HepG2 (cell line): ENCODE measurements around the gene CHCHD1.
"Not testable (repeated sequence)": the region's sequence is repeated elsewhere in the genome, so short reads cannot be mapped to it uniquely, and the experiment has no call there.

Source experiments
- CTCF ChIP-seq: sonication (generic); formaldehyde crosslinking; IDR thresholded peaks from 2 replicates; pipeline ENCODE4 v1.5.0; 2020; ENCODE audit warnings: mild to moderate bottlenecking, missing genetic modification reagents, moderate library complexity
- EZH2 ChIP-seq: conservative IDR thresholded peaks from 2 replicates; pipeline ENCODE4 v1.6.1; 2012; ENCODE audit warnings: mild to moderate bottlenecking, low read depth, low read length, moderate library complexity
- FOXM1 ChIP-seq: sonication (generic); formaldehyde crosslinking; IDR thresholded peaks from 2 replicates; pipeline ENCODE4 v1.5.0; 2020; ENCODE audit warnings: missing genetic modification reagents
- MAZ ChIP-seq, 2 experiments: sonication (generic) in 1 of 2; formaldehyde crosslinking in 1 of 2; IDR thresholded peaks; 2 replicates each; pipeline versions ENCODE4 v1.5.0 to v1.6.1; 2012 to 2020; ENCODE audit warnings: low read depth in 2 of 2, mild to moderate bottlenecking in 2 of 2, borderline replicate concordance in 1 of 2, improper control_type of control experiment in 1 of 2, low read length in 1 of 2, missing genetic modification reagents in 1 of 2, moderate library complexity in 1 of 2
- RAD21 ChIP-seq: fragments of 450-650 bp; formaldehyde crosslinking; IDR thresholded peaks from 2 replicates; pipeline ENCODE4 v1.5.0; 2020; ENCODE audit warnings: mild to moderate bottlenecking
- SRY ChIP-seq: sonication (generic); formaldehyde crosslinking; IDR thresholded peaks from 2 replicates; pipeline ENCODE4 v1.8.0; 2022; ENCODE audit warnings: mild to moderate bottlenecking, missing genetic modification reagents
- TCF12 ChIP-seq, 2 experiments: fragments of 450-650 bp in 1 of 2; sonication (generic) in 1 of 2; formaldehyde crosslinking in 1 of 2; IDR thresholded peaks; 2 replicates each; pipeline versions ENCODE4 v1.6.1 to v1.8.0; 2017 to 2022; ENCODE audit warnings: antibody characterized with exemption in 1 of 2, mild to moderate bottlenecking in 1 of 2, missing genetic modification reagents in 1 of 2, moderate library complexity in 1 of 2
- ZNF550 ChIP-seq: sonication (generic); formaldehyde crosslinking; IDR thresholded peaks from 2 replicates; pipeline ENCODE4 v1.4.0; 2020; ENCODE audit warnings: mild to moderate bottlenecking, missing genetic modification reagents, borderline replicate concordance
- ZSCAN12 ChIP-seq: sonication (generic); formaldehyde crosslinking; IDR thresholded peaks from 2 replicates; pipeline ENCODE4 v1.9.0; 2021; ENCODE audit warnings: mild to moderate bottlenecking, missing genetic modification reagents
- TF ChIP-seq, protein P1 (sequence below): sonication (generic); formaldehyde crosslinking; conservative IDR thresholded peaks from 2 replicates; pipeline ENCODE4 v1.8.0; 2022; ENCODE audit warnings: missing genetic modification reagents
- TF ChIP-seq, protein P2 (sequence below): sonication (generic); formaldehyde crosslinking; IDR thresholded peaks from 2 replicates; pipeline ENCODE4 v1.4.0; 2020; ENCODE audit warnings: mild to moderate bottlenecking, missing genetic modification reagents

GRCh38 chr10:73829090-73829489 is 47.2 kb downstream of the CHCHD1 start:
- TF ChIP-seq SRY (CRISPR knock-in tag); TCF12 (IDR thresholded peaks at IDR 0.05); TCF12 (CRISPR knock-in tag; IDR thresholded peaks at IDR 0.05); EZH2; CTCF (CRISPR knock-in tag); MAZ (IDR thresholded peaks at IDR 0.05; ENCODE audit: borderline replicate concordance, low read depth, low read length); MAZ (CRISPR knock-in tag; IDR thresholded peaks at IDR 0.05; ENCODE audit: low read depth); ZSCAN12 (CRISPR knock-in tag); ZNF550 (CRISPR knock-in tag); FOXM1 (CRISPR knock-in tag); RAD21: not testable (repeated sequence)
- TF ChIP-seq, protein P1, sequence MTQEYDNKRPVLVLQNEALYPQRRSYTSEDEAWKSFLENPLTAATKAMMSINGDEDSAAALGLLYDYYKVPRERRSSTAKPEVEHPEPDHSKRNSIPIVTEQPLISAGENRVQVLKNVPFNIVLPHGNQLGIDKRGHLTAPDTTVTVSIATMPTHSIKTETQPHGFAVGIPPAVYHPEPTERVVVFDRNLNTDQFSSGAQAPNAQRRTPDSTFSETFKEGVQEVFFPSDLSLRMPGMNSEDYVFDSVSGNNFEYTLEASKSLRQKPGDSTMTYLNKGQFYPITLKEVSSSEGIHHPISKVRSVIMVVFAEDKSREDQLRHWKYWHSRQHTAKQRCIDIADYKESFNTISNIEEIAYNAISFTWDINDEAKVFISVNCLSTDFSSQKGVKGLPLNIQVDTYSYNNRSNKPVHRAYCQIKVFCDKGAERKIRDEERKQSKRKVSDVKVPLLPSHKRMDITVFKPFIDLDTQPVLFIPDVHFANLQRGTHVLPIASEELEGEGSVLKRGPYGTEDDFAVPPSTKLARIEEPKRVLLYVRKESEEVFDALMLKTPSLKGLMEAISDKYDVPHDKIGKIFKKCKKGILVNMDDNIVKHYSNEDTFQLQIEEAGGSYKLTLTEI (CRISPR knock-in tag): not testable (repeated sequence)
- TF ChIP-seq, protein P2, sequence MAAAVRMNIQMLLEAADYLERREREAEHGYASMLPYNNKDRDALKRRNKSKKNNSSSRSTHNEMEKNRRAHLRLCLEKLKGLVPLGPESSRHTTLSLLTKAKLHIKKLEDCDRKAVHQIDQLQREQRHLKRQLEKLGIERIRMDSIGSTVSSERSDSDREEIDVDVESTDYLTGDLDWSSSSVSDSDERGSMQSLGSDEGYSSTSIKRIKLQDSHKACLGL (CRISPR knock-in tag): not testable (repeated sequence)
